Colon (tissue), 2 donors: Measurements from ENCODE around the gene SHC3.

Experiments
- FAIRE-seq: peaks from 2 replicates; lab custom pipeline; 2012; peaks lifted over from hg19 to GRCh38; lab: Jason Lieb, UNC
- donor health status: control.
- donor health status: control.

The SHC3 gene

GRCh38 chr9:89053301-89053700, 125.3 kb downstream of the SHC3 start:
- FAIRE-seq: no peak

DNA sequence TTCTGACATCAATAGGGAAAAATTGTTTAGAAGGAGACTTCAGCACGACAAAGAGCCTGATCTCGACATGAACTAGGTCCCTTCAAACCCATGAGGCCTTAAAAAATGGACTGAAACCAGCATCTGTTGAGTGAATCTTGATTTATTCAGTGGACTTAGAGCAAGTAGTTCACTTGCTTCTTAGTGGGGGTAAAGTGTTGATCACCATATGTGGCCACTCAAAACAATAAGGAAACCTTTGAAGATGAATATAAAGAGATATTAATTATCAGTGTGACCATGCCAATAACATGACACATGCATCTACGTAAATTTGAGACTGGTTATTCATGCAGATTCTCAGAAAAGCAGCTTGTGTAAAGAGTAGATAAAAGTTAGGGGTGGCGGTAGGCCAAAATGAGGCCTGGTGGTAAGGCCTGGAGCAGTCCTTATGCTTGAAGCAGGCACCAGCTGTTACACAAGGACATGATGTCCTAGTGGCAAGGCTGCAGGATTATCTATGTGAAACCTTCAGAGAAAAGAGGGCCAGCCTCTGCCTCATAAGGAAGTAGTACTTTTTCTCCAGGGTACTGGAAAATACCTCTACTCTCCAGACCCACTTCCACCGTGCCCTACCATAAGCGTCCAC, 126.0 kb downstream of the SHC3 start:
- no peak for FAIRE-seq

DNA sequence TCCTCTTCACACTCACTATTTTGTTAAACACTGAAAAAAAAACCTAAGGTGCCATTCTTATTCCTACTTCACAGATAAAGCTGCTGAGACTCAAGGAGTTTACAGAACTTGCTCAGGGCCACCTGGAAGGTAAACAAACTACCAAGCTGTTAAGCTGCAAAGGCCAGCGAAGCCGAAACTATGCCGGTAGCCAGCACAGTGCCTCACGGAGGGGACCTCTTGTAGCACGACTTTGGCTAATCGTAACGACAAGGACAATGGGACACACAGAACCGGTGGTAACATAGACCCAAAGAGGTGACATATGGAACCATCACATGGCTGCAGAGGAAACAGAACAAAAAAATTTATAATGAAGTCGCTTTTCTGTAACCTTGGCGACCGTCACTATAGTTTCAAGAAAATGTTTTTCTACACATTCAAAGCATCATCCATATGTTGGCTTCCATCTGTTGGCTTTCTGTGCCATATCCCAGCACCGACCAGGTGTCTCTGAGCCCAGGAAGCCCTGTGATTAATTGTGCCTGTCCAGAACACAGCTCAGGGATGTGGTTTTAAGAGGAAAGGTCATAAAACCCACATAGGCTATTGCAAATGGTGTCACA, 127.1 kb downstream of the SHC3 start:
- no peak for FAIRE-seq

DNA sequence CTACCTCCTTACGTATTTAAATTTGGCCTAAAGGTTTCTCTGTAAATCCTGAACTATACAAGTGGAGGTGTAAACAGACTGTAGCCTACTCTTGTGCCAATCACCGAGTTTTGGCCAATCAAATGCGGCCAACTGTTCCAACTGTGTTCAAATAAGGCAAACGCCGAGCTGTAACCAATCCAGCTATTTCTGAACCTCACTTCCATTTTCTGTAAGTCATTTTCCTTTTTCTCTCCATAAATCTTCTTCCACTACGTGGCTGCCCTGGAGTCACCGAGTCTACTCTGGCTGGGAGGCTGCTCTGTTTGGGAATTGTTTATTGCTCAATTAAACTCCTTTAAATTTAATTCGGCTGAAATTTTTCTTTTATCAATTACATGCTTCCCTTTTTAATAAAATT, 129.0 kb downstream of the SHC3 start:
- no peak for FAIRE-seq

DNA sequence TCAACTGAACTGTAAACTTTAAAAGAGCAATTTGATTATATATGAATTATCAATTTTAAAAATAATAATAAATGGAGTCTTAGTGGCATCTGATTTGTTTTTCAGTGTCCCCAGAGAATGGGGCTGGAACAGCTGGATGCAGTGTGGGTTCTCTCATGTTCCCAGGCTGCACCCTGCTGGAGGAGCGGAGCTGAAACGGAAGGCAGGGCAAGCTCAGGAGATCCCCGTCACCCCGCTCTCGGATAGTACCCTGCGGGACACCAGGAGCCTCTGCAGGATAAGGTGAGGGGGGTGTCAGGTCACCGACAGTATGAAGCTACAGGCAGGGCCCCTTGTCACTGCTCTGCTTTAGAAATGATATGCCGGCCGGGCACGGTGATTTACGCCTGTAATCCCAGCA, 130.0 kb downstream of the SHC3 start:
- FAIRE-seq: no peak

GRCh38 chr9:89047667-89048066, 131.0 kb downstream of the SHC3 start:
- no peak for FAIRE-seq

GRCh38 chr9:89046832-89047231, 131.8 kb downstream of the SHC3 start:
- FAIRE-seq: no peak

DNA sequence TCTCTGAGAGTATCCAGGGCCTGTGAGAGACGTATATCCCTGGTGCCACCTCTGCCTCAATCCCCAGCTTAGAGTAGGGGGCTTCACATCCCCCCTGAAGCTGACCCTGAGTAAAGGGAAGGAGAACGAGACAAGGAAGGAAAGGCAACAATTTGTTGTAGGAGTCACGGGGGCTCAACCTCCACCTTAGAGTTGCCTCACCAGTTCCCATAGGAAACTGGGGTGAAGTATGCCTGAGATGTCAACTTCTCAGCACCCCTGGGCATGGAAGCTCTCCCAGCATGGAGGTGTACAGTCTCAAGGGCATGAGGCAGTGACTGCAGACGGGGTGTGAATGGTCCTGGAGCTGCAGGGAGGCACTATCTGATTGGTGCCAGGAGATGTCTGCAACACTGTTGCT, 133.7 kb downstream of the SHC3 start:
- no peak for FAIRE-seq

DNA sequence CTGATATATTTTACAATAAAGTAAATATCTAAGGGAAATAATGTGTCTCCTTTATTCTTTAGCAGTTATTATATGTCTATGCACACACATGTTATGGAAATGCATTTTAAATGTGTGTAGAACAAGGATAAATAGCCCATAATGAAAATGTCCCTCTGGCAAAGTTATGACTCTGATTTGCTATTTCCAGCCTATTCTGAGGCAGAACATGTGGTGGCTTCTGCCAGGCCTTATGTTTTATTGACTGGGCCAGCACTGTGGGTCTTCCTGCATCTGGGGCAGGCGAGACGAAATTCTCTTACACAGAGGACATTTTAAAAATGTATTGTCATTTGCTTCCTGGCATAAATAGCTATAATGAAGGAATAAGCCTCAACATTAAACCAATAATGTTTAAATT, 134.5 kb downstream of the SHC3 start:
- no peak for FAIRE-seq

DNA sequence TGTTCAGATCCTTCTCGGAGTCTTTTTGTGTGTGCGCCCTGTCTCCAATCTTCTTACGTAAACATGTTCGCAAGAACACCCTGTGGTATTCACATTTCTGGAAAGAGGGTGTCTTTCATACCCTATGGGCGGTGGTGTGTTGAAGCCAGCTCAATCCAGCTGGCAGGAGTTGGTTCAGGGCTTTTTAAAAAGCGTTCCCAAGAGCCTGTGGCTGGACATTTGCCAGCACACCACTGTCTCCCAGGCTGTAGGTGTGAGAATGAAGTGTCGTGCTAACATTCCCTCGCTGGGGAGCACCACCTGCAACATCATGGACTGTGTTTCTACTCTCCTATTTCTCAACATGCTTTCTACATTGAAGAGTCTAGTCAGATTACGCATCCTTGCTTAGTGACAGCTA, 135.6 kb downstream of the SHC3 start:
- no peak for FAIRE-seq

GRCh38 chr9:89039664-89040063, 139.0 kb downstream of the SHC3 start:
- FAIRE-seq: no peak

DNA sequence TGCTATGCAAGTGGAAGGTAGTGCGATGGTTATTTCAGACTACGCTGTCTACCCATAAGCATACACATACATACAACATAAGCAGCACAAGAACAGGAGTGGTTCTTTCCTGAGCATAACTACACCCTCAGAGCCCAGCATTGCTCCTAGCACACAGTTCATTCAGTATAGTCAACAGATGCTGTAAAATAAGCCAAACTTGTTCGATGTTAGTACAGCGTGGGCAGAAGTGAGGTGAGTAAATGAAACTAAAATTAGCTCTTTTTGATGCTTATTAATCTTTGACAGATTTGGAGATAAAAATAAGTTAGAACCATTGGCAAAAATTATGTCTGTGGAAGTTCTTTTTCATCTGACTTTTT, 139.5 kb downstream of the SHC3 start:
- no peak for FAIRE-seq

DNA sequence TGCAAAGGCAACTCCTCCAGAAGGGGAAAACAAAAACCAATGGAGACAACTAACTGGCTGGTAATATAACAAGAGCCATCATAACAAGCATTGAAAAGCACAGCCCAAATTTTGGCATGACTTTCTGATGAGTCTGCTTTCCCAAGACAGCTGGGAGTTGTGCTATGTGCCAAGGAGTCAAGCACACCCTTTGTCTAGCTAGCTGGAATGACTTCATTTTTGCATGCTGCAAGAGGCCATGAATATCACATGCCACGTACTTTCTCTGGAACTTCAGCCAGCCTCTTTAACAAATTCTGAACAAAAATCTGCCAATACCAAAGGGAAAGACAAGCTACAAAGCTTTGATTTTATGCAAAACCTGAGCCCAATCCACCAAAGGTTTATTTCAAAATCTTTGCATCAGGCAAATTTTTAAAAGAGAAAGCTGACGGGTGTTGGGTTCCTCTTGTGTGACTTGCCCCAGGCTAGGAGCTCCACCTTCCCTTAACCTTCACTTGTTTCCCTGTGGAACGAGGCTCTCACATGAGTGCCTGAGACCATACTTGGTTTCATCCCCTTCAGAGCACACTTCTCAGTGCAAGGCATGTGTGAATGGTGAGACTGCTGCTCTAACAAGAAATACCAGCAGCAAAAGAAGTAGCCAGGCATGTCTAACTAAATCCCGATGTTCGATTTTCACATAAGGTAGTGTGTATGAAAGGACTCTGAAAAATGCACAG, 140.1 kb downstream of the SHC3 start:
- FAIRE-seq: no peak

DNA sequence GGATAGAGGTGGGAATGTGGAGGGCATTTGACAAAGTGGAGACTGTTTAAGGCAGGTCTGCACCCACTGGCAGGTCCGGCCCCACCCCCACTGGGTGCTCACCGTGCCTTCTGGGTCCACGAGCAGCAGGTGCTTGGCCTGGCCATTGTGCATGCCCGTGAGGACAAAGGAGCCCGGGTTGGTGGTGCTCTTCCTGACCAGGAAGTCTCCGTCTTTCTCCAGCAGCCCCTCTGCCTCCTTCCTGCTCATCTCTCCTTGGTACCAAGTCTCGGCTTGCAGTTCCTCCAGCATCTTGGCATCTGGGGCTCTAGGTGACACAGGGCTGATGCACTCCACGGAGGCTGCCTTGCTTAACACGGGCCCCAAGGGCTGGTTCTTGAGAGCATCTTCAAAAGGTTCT, 140.7 kb downstream of the SHC3 start:
- FAIRE-seq: no peak

GRCh38 chr9:89037346-89037745, 141.3 kb downstream of the SHC3 start:
- FAIRE-seq: no peak

DNA sequence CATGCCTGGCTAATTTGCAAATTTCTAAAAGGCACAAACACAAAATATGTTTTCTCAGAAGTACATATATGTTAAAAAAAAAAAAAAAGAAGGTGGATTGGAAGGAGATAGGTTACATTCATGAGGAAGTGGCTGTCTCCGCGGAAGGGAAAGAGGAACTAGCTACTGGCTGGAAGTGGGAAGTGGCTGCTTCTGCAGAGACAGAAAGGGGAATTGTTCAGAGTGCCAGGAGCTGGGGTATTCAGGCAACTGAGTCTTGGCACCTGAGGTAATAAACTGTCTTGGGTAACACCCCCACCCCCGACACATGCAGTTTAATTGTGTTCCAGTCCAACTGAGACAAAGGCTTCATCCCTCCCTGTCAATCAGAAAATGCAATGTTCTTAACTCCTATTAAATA, 141.7 kb downstream of the SHC3 start:
- no peak for FAIRE-seq

GRCh38 chr9:89036383-89036782, 142.2 kb downstream of the SHC3 start:
- no peak for FAIRE-seq

DNA sequence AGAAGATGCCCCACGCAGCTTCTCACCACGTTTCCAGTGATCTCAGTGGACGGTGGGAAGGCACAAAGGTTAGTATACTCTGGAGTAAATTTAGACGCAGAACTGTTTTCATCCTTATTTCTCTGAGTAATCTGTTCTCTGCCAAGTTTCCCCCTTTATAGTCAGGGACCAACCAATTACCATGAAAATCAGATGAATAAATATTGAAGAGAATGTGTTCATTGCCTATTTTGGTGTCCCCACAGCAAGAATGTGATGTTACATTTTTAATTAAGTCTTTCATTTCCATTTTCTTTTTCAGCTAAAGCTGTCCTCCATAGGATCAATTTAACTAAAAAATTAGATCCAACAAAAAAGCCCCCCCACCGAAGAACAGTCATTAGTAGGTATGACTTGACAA, 146.0 kb downstream of the SHC3 start:
- no peak for FAIRE-seq

GRCh38 chr9:89032173-89032572, 146.4 kb downstream of the SHC3 start:
- no peak for FAIRE-seq

GRCh38 chr9:89029788-89030187, 148.8 kb downstream of the SHC3 start:
- FAIRE-seq: no peak

DNA sequence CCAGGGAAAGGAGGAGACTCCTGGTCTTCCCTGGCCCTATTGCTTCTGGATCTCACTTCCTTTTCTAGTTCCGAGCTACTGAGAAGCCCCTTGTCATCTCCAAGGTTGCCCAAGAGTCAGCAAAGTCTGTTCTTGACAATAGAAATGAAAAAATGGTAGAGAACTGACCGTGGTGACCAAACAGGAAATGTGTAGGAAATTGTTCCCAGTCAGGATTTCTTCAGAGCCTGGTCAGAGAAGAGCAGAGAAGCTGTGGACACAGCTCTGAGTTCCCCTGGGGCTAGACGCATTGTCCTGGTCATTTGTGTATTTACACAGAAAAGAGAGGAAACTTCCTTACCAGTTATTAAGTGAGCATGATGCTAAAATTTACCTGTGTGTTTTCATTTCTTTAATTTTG, 151.7 kb downstream of the SHC3 start:
- no peak for FAIRE-seq

DNA sequence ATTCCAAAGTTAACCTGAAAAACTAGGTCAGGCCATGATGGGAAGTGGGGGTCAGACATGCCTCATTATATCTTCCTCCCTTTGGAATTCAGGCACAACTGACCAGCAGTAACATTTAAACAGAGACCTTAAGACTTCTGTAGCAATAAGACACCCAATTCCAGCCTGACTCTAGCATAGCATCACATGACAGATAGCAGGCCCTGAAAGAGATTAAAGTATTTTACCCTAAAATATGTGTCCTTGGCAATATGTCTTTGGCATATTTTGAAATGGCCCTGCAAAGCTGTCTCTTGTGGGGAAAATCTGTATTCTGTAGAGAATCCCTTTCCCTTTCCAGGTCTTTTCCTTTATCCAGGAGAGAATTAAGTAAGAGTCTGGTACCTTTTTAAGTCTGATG, 153.1 kb downstream of the SHC3 start:
- no peak for FAIRE-seq

- FAIRE-seq: no peak
These were observed 153.9 kb downstream of the SHC3 start for GRCh38 chr9:89024727-89025126.

DNA sequence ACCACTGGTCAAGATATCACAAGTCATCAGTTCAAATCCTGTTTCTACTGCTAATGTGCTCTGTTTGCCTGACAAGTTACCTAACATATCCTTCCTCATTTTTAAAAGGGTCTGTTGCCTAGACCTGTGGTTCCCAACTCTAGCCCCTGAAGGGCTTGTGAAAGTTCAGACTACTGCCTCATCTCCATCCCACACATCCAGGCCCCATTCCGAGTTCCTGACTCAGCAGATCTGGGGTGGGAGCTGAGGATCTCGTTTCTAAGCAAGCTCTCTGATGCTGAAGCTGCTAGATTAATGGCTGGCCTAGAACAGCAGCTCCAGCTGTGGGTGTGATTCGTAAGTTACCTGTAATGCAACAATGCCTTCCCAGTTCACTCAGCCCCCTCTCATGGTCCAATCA, 154.9 kb downstream of the SHC3 start:
- no peak for FAIRE-seq
